IMR-90 (cell line): ENCODE data around the gene BCL2L1. TPM values are rescaled to one million over a fixed set of nuclear protein-coding genes. Genes with fewer than 3 reads are reported as not detected.

Source experiments
- ATAC-seq: fragments of 200-7000 bp; cut with Tn5 transposase; 2 replicates; pipeline ENCODE4 v1.9.1; 2020; ENCODE audit warnings: low read depth, mild to moderate bottlenecking, moderate library complexity
- BruUV-seq: library from RNA; stranded (reverse); fragments of 400-500 nt; replicated peaks from 2 replicates; lab custom pipeline; 2021; lab: Mats Ljungman, UMichigan
- CTCF ChIA-PET: fragments of 300-600 bp; formaldehyde crosslinking; extraction: SDS; loops from one replicate; lab custom pipeline; 2021; ENCODE audit warnings: antibody characterized with exemption; lab: Yijun Ruan, JAX
- POLR2A ChIA-PET: fragments of 300-600 bp; sonication (Branson Sonifier 250); formaldehyde crosslinking; loops from one replicate; lab custom pipeline; 2022; ENCODE audit warnings: antibody characterized with exemption; ENCODE audit not compliant: unreplicated experiment; lab: Charles Lee
- DNase-seq: peaks from one replicate; pipeline ENCODE4 v3.0.0; 2013
- H2AFZ ChIP-seq: replicated peaks from 2 replicates; pipeline ENCODE3; 2013; ENCODE audit warnings: low read length, mild to moderate bottlenecking; ENCODE audit not compliant: poor library complexity
- H2AK5ac ChIP-seq: 2 replicates; pipeline ENCODE4 v1.6.1; 2013; ENCODE audit warnings: low read depth, low read length, inconsistent platforms
- H2AK9ac ChIP-seq: replicated peaks from 2 replicates; pipeline ENCODE3; 2013; ENCODE audit warnings: mild to moderate bottlenecking, low read depth, low read length, moderate library complexity; ENCODE audit not compliant: poor library complexity
- H2BK120ac ChIP-seq: 2 replicates; pipeline ENCODE4 v1.6.1; 2013; ENCODE audit warnings: low read depth, low read length, inconsistent platforms
- H2BK15ac ChIP-seq: 3 replicates; pipeline ENCODE4 v1.6.1; 2013; ENCODE audit warnings: low read depth, low read length, inconsistent platforms
- H2BK20ac ChIP-seq: 2 replicates; pipeline ENCODE4 v1.6.1; 2013; ENCODE audit warnings: low read depth, mild to moderate bottlenecking, inconsistent platforms, low read length, moderate library complexity
- H2BK5ac ChIP-seq: 2 replicates; pipeline ENCODE4 v1.6.1; 2013; ENCODE audit warnings: mild to moderate bottlenecking, low read depth, low read length, inconsistent platforms; ENCODE audit not compliant: poor library complexity, severe bottlenecking
- H3K14ac ChIP-seq: replicated peaks from 2 replicates; pipeline ENCODE4 v1.6.1; 2013; ENCODE audit warnings: low read depth, low read length, inconsistent platforms
- H3K18ac ChIP-seq: 2 replicates; pipeline ENCODE4 v1.6.1; 2013; ENCODE audit warnings: low read depth, low read length, control low read depth
- H3K23ac ChIP-seq: 2 replicates; pipeline ENCODE4 v1.6.1; 2013; ENCODE audit warnings: low read depth, low read length, inconsistent platforms
- H3K27ac ChIP-seq: 2 replicates; pipeline ENCODE4 v1.5.1; 2013; ENCODE audit warnings: mild to moderate bottlenecking, control low read depth, low read length; ENCODE audit not compliant: insufficient read depth
- H3K27me3 ChIP-seq: 2 replicates; pipeline ENCODE4 v1.6.1; 2013; ENCODE audit warnings: low read length; ENCODE audit not compliant: control insufficient read depth, insufficient read depth
- H3K36me3 ChIP-seq: 2 replicates; pipeline ENCODE4 v1.6.1; 2013; ENCODE audit warnings: low read length, mixed read lengths; ENCODE audit not compliant: control insufficient read depth, insufficient read depth
- H3K4ac ChIP-seq: 2 replicates; pipeline ENCODE4 v1.6.1; 2013; ENCODE audit warnings: low read depth, low read length, inconsistent platforms
- H3K4me1 ChIP-seq: 2 replicates; pipeline ENCODE4 v1.6.1; 2013; ENCODE audit warnings: low read length, mixed read lengths; ENCODE audit not compliant: control insufficient read depth, insufficient read depth
- H3K4me2 ChIP-seq: 2 replicates; pipeline ENCODE4 v1.6.1; 2013; ENCODE audit warnings: low read depth, mild to moderate bottlenecking, control low read depth, low read length, moderate library complexity
- H3K4me3 ChIP-seq: 2 replicates; pipeline ENCODE4 v1.5.1; 2013; ENCODE audit warnings: low read depth, mild to moderate bottlenecking, control low read depth, low read length, moderate library complexity; ENCODE audit not compliant: insufficient read depth
- H3K56ac ChIP-seq: 2 replicates; pipeline ENCODE4 v1.6.1; 2013; ENCODE audit warnings: low read length, inconsistent platforms; ENCODE audit not compliant: insufficient read depth; ENCODE audit errors: extremely low read depth
- H3K79me1 ChIP-seq, 2 experiments: 2 replicates each; pipeline ENCODE4 v1.6.1; 2013; ENCODE audit warnings: low read length in 2 of 2, inconsistent platforms in 1 of 2, low read depth in 1 of 2
- H3K9ac ChIP-seq: 2 replicates; pipeline ENCODE4 v1.6.1; 2013; ENCODE audit warnings: low read depth, low read length, control low read depth
- H3K9me1 ChIP-seq: 2 replicates; pipeline ENCODE4 v1.6.1; 2013; ENCODE audit warnings: low read length, inconsistent platforms; ENCODE audit not compliant: insufficient read depth
- H3K9me3 ChIP-seq: 2 replicates; pipeline ENCODE4 v1.6.1; 2013; ENCODE audit warnings: low read length; ENCODE audit not compliant: control insufficient read depth, insufficient read depth
- H4K20me1 ChIP-seq: 2 replicates; pipeline ENCODE4 v1.6.1; 2013; ENCODE audit warnings: low read length, inconsistent platforms; ENCODE audit not compliant: insufficient read depth
- H4K5ac ChIP-seq: 2 replicates; pipeline ENCODE4 v1.6.1; 2013; ENCODE audit warnings: mild to moderate bottlenecking, low read depth, low read length, control low read depth
- H4K8ac ChIP-seq, 2 experiments: 2 replicates each; pipeline ENCODE4 v1.6.1; 2013; ENCODE audit warnings: low read depth in 2 of 2, low read length in 2 of 2, control low read depth in 1 of 2, inconsistent platforms in 1 of 2
- H4K91ac ChIP-seq: 2 replicates; pipeline ENCODE4 v1.6.1; 2013; ENCODE audit warnings: low read depth, low read length, inconsistent platforms; ENCODE audit not compliant: insufficient read depth
- BHLHE40 ChIP-seq: fragments of 150-350 bp; IDR thresholded peaks from 2 replicates; pipeline ENCODE4 v1.6.1; 2016; ENCODE audit warnings: mild to moderate bottlenecking, low read depth, low read length
- CTCF ChIP-seq: conservative IDR thresholded peaks from 2 replicates; pipeline ENCODE4 v1.5.1; 2012; ENCODE audit warnings: mild to moderate bottlenecking, low read depth, low read length, improper control_type of control experiment
- FOS ChIP-seq: fragments of 150-350 bp; IDR thresholded peaks from 2 replicates; pipeline ENCODE4 v1.6.1; 2016; ENCODE audit warnings: low read depth, low read length
- MAZ ChIP-seq: IDR thresholded peaks from 2 replicates; pipeline ENCODE4 v1.6.1; 2012; ENCODE audit warnings: low read depth, mild to moderate bottlenecking, low read length, improper control_type of control experiment, moderate library complexity, borderline replicate concordance
- MXI1 ChIP-seq: IDR thresholded peaks from 2 replicates; pipeline ENCODE4 v1.6.1; 2012; ENCODE audit warnings: low read depth, mild to moderate bottlenecking, low read length, moderate library complexity, borderline replicate concordance
- RAD21 ChIP-seq: IDR thresholded peaks from 2 replicates; pipeline ENCODE4 v1.6.1; 2012; ENCODE audit warnings: low read length, improper control_type of control experiment
- RCOR1 ChIP-seq: IDR thresholded peaks from 2 replicates; pipeline ENCODE4 v1.6.1; 2012; ENCODE audit warnings: mild to moderate bottlenecking, low read length, improper control_type of control experiment; ENCODE audit not compliant: insufficient replicate concordance
- SMC3 ChIP-seq: fragments of 150-350 bp; IDR thresholded peaks from 2 replicates; pipeline ENCODE4 v1.6.1; 2016; ENCODE audit warnings: low read depth, mild to moderate bottlenecking, antibody characterized with exemption, low read length, moderate library complexity
- USF2 ChIP-seq: fragments of 150-350 bp; IDR thresholded peaks from 2 replicates; pipeline ENCODE4 v1.6.1; 2017; ENCODE audit warnings: mild to moderate bottlenecking, antibody characterized with exemption, low read length, low read depth
- WGBS, 2 experiments: methylation state at CpG; one replicate each; pipeline versions ENCODE4 v1.1.5 to v1.1.7; 2013; ENCODE audit warnings: missing lambda C conversion rate in 2 of 2; ENCODE audit not compliant: insufficient read length in 1 of 2; ENCODE audit errors: extremely low coverage in 2 of 2; 5-methylcytosine and 5-hydroxymethylcytosine counted together
- dilution Hi-C: fragments of 300-500 bp; cut with HindIII; formaldehyde crosslinking; loops from one replicate; pipeline ENCODE4 v1.14.3; 2018; ENCODE audit warnings: low sequenced_read_pairs; ENCODE audit not compliant: unreplicated experiment
- in situ Hi-C: fragments of 300-500 bp; cut with MboI; formaldehyde crosslinking; loops from 3 replicates; pipeline ENCODE4 v1.14.3; 2019; ENCODE audit warnings: low sequenced_read_pairs, inconsistent platforms, mixed read lengths
- intact Hi-C: fragments of 100-400 bp; cut with micrococcal nuclease; formaldehyde crosslinking; loops from 2 replicates; pipeline ENCODE4 v1.10.0; 2022
- polyA plus RNA-seq, 3 experiments: library from polyadenylated mRNA; depleted of rRNA; stranded (reverse); fragments of >200 nt; gene quantifications; 2 replicates each; pipeline ENCODE4 v1.2.3, GENCODE V29; 2012; ENCODE audit warnings: low replicate concordance in 1 of 3
- total RNA-seq: library from RNA; depleted of rRNA; stranded (reverse); fragments of >200 nt; gene quantifications from 2 replicates; pipeline ENCODE4 v1.2.3, GENCODE V29; 2012

Gene BCL2L1
- total and polyA plus RNA-seq, 2 of the 4 experiments (the other 2 are of a cell fraction) = 40.2 to 41.9 TPM

- TF ChIP-seq RAD21 = no peak
Measured at GRCh38 chr20:31663838-31664695, 58.6 kb downstream of the BCL2L1 start (continued).

- Histone ChIP-seq H2AK5ac (peak overlapping the region; percentile 64), H3K4me3 (no peak overlapping the region), H4K8ac (peak overlapping the region in 1 of 2 experiments; percentile 59; a peak in 1 of 4 replicates), H3K9me1 (peaks cover 30% of the 10 kb centered on the region), H3K4me1 (peaks cover 19% of the 10 kb centered on the region), H2BK5ac (no peak overlapping the region), H3K27ac (0 out of 2 replicates have a peak overlapping the region, but pooled peaks have one; percentile 18), H3K9me3 (no peaks in the 10 kb centered on the region), H3K4me2 (no peak overlapping the region), H3K14ac (0 out of 2 replicates have a peak overlapping the region, but pooled peaks have one; percentile 72), H2AFZ (no peak overlapping the region), H3K36me3 (peaks cover 20% of the 10 kb centered on the region), H3K4ac (peak overlapping the region; percentile 71), H3K9ac (no peak overlapping the region), H2BK120ac (peak overlapping the region; percentile 61), H3K18ac (no peak overlapping the region), H4K5ac (no peak overlapping the region), H4K20me1 (peaks cover 19% of the 10 kb centered on the region; the same call in 1 of the 2 replicates), H3K23ac (0 out of 2 replicates have a peak overlapping the region, but pooled peaks have one; percentile 51), H2BK15ac (no peak overlapping the region), H2BK20ac (peak overlapping the region; percentile 55; the same call in 1 of the 2 replicates), H3K27me3 (no peaks in the 10 kb centered on the region), H3K79me1 (peaks cover 22 to 68% of the 10 kb centered on the region in 2 experiments; a peak in 3 of 4 replicates), H4K91ac (no peak overlapping the region; the same call in 1 of the 2 replicates), H3K56ac (peak overlapping the region; percentile 11; the same call in 1 of the 2 replicates), H2AK9ac (no peak overlapping the region)
- TF ChIP-seq BHLHE40 (no peak), CTCF (no peak), FOS (no peak), MXI1 (no peak), MAZ (no peak), RCOR1 (no peak), SMC3 (no peak), USF2 (no peak)
- in situ Hi-C loops = loop anchor here (5.0 kb wide), 1 partner anchor 59 kb away; the partner anchor contains the start of gene BCL2L1
- no peak for ATAC-seq
- dilution Hi-C loops = no loop called here
- ChIA-PET CTCF (interaction anchor here (0.6 to 5.0 kb wide), 2 partner anchors 44 to 59 kb away, joined by 3 to 59 read pairs; partner anchors contain the start of gene BCL2L1), POLR2A (no interaction called here)
- intact Hi-C loops = no loop called here
- no peak for DNase-seq
- no TSS peak for BruUV-seq
- WGBS, 2 experiments = no CpG with 5 or more reads among the region's 2 CpGs
Measured at GRCh38 chr20:31663524-31663837, 59.2 kb downstream of the BCL2L1 start.
